Parathyroid adenoma (tissue), 2 donors: ENCODE measurements around the gene DHDDS.

Experiments used
- H2AFZ ChIP-seq: fragments of 300-600 bp; sonication (generic); one replicate; pipeline ENCODE4 v1.7.0; 2017; ENCODE audit warnings: antibody characterized with exemption, mild to moderate bottlenecking
- H3K27ac ChIP-seq: fragments of 300-600 bp; sonication (generic); one replicate; pipeline ENCODE4 v1.7.0; 2017
- H3K27me3 ChIP-seq: fragments of 300-600 bp; sonication (generic); one replicate; pipeline ENCODE4 v1.7.0; 2017; ENCODE audit warnings: low read length; ENCODE audit not compliant: control insufficient read depth, insufficient read depth
- H3K36me3 ChIP-seq: fragments of 300-600 bp; sonication (generic); one replicate; pipeline ENCODE4 v1.7.0; 2017; ENCODE audit warnings: low read length; ENCODE audit not compliant: control insufficient read depth, insufficient read depth
- H3K4me1 ChIP-seq: fragments of 300-600 bp; sonication (generic); one replicate; pipeline ENCODE4 v1.7.0; 2017; ENCODE audit warnings: control low read depth
- H3K4me2 ChIP-seq: fragments of 300-600 bp; sonication (generic); one replicate; pipeline ENCODE4 v1.7.0; 2017; ENCODE audit warnings: low read length
- H3K4me3 ChIP-seq: fragments of 300-600 bp; sonication (generic); one replicate; pipeline ENCODE4 v1.7.0; 2017; ENCODE audit warnings: low read depth, low read length
- H3K79me2 ChIP-seq: fragments of 300-600 bp; sonication (generic); one replicate; pipeline ENCODE4 v1.7.0; 2017; ENCODE audit warnings: control low read depth
- H3K9ac ChIP-seq: fragments of 300-600 bp; sonication (generic); one replicate; pipeline ENCODE4 v1.7.0; 2017; ENCODE audit warnings: mild to moderate bottlenecking
- H3K9me3 ChIP-seq: fragments of 300-600 bp; sonication (generic); one replicate; pipeline ENCODE4 v1.7.0; 2017; ENCODE audit warnings: low read length; ENCODE audit not compliant: control insufficient read depth
- CTCF ChIP-seq: fragments of 300-600 bp; sonication (generic); IDR thresholded peaks from one replicate; pipeline ENCODE4 v1.7.0; 2017; ENCODE audit warnings: antibody characterized with exemption, mild to moderate bottlenecking
- donor health status: primary hyperparathyroidism.

Gene DHDDS

GRCh38 chr1:26518355-26518754, 86.2 kb downstream of the DHDDS start:
- no peak for TF ChIP-seq CTCF
- no peaks in the 10 kb centered on the region for H3K27me3 ChIP-seq
- H3K4me2 ChIP-seq: no peak overlapping the region
- no peak overlapping the region for H2AFZ ChIP-seq
- H3K79me2 ChIP-seq: no peaks in the 10 kb centered on the region
- H3K4me3 ChIP-seq: no peak overlapping the region
- no peak overlapping the region for H3K27ac ChIP-seq
- no peaks in the 10 kb centered on the region for H3K9me3 ChIP-seq
- H3K36me3 ChIP-seq: no peaks in the 10 kb centered on the region
- no peak overlapping the region for H3K9ac ChIP-seq
- no peaks in the 10 kb centered on the region for H3K4me1 ChIP-seq

- no peaks in the 10 kb centered on the region for H3K27me3 ChIP-seq
- H3K4me1 ChIP-seq: no peaks in the 10 kb centered on the region
- H3K9ac ChIP-seq: no peak overlapping the region
- H2AFZ ChIP-seq: no peak overlapping the region
- H3K27ac ChIP-seq: no peak overlapping the region
- H3K4me2 ChIP-seq: no peak overlapping the region
- H3K79me2 ChIP-seq: no peaks in the 10 kb centered on the region
- no peaks in the 10 kb centered on the region for H3K9me3 ChIP-seq
- no peak for TF ChIP-seq CTCF
- no peaks in the 10 kb centered on the region for H3K36me3 ChIP-seq
- no peak overlapping the region for H3K4me3 ChIP-seq
Observed at GRCh38 chr1:26520339-26520738, 88.2 kb downstream of the DHDDS start.
